Measurements from ENCODE around the gene LAG3.
A peak's percentile ranks its signal among the peaks of the same experiment; 100 is the strongest.
"Not testable (repeated sequence)": the region's sequence is repeated elsewhere in the genome, so short reads cannot be mapped to it uniquely, and the experiment has no call there.

Gene LAG3

DNA sequence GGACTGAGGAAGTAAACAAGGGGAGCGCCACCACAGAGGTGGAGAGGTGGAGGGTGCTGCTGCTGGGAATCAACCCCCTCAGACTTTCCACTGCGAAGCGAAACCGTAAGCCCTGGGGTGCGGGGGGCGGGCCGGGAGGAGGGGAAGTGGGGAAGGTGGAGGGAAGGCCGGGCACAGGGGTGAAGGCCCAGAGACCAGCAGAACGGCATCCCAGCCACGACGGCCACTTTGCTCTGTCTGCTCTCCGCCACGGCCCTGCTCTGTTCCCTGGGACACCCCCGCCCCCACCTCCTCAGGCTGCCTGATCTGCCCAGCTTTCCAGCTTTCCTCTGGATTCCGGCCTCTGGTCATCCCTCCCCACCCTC is at the start of gene LAG3:
Gene LAG3 (plus strand): TSS at position 190 of the 365 bp plus-strand sequence. CDS start 333 bp downstream, outside the sequence.
- DNase-seq = no peak

DNA sequence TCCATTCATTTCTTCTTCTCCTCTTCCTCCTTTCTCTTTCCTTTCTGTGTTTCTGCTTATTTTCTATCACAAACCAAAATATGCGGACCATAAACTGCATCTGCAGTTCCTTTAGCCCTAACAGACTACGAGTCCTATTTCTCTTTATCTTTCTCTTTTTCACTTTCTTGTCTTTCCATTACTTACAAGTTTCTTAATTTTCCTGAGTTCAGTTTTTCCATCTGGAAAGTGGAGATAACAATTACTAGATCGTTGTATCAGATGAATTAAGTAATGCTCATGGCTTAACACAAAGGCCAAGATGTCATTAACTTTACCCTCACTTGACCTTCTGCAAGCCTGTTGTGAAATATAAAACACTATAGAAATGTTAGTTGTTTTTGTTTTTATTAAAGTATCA is 49.5 kb upstream of the LAG3 start:
- peak; percentile 68 for DNase-seq

DNA sequence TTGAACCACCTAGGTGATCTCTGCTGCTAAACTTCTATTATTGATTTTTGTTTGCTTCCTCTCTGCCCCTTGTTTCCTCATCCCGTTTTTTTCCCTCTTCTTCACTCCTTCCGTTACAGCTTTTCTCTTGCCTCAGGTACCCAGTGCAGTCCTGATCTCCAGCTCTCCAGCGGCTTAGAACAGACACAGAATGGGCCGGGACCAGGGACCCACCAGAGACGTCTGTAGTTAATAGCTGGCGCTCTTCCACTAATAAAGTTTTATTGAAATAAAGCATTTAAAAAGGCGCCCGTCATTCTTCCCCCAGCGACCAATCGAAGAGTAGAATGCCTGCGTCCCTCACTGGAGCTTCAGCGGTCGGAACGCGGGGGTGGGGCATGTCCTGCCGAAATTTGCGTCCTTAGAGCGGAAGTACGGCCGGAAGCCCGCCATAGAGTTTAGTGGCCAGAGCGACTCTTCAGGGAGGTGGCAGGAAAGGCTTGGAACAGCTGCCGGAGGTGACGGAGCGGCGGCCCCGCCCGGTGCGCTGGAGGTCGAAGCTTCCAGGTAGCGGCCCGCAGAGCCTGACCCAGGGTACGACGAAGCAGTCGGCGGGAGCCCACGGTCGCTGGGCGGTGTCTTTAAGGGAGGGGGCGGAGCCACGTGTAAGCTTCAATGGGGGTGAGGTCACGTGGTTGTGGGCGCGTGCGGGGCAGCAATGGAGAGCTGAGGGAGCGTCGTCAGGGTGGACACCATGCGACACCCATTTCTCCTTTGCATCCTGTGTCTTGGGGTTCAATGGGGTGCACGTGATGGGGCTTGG is 48.5 kb upstream of the LAG3 start, which contains the start of gene COPS7A:
Gene COPS7A (plus strand): TSS at position 440 of the 802 bp plus-strand sequence. CDS start 611 bp downstream, outside the sequence.
- DNase-seq = peak; percentile 100

DNA sequence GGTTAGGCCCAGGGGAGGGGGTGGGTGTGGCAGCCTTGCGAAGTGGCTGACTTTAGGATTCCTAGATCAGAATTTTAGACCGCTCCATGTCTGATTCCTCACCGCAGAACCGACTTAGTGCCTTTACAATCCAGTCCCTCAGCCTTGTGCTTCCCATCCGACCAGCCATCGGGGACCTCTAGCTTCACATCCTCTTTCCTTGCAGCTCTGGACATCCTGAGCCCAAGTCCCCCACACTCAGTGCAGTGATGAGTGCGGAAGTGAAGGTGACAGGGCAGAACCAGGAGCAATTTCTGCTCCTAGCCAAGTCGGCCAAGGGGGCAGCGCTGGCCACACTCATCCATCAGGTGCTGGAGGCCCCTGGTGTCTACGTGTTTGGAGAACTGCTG is 47.9 kb upstream of the LAG3 start:
- DNase-seq = peak; percentile 64

DNA sequence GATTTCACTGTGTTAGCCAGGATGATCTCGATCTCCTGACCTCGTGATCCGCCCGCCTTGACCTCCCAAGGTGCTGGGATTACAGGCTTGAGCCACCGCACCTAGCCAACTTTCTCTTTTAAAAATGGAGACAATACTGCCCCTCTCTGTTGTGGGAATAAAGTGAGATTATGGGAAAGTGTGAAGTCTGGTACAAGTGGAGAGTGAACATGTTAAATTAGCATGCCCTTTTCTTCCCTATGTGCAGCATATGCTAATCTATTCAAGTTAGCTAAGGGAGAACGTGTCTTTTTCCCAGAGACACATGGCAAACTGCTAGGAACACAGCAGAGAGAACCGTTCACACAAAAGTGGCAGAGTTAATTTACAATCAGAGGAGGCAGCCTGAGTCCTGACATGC is 47.0 kb upstream of the LAG3 start:
- DNase-seq = no peak

DNA sequence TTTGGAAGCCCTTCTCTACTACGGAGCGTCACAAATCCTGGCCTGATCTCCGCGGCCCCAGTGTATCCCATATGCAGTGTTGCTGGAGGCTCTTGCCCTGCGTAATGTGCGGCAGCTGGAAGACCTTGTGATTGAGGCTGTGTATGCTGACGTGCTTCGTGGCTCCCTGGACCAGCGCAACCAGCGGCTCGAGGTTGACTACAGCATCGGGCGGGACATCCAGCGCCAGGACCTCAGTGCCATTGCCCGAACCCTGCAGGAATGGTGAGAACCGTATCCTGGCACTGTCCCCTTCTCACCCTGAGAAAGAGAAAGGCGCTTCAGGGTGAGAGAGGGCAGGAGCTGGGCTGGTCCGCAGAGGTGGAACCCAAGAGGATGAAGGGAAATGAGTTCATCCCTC is 43.1 kb upstream of the LAG3 start:
- DNase-seq = no peak

DNA sequence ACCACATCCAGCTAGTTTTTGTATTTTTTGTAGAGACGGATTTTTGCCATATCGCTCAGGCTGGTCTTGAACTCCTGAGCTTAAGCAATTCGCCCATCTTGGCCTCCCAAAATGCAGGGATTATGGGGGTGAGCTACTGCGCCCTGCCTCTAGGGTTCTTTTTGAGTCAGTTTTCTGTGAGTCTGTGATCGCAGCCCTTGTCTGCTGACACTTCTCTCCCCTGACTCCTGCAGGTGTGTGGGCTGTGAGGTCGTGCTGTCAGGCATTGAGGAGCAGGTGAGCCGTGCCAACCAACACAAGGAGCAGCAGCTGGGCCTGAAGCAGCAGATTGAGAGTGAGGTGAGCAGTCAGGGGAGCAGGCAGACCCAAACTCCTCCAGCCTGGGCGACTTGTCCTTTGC is 42.2 kb upstream of the LAG3 start:
- no peak for DNase-seq

DNA sequence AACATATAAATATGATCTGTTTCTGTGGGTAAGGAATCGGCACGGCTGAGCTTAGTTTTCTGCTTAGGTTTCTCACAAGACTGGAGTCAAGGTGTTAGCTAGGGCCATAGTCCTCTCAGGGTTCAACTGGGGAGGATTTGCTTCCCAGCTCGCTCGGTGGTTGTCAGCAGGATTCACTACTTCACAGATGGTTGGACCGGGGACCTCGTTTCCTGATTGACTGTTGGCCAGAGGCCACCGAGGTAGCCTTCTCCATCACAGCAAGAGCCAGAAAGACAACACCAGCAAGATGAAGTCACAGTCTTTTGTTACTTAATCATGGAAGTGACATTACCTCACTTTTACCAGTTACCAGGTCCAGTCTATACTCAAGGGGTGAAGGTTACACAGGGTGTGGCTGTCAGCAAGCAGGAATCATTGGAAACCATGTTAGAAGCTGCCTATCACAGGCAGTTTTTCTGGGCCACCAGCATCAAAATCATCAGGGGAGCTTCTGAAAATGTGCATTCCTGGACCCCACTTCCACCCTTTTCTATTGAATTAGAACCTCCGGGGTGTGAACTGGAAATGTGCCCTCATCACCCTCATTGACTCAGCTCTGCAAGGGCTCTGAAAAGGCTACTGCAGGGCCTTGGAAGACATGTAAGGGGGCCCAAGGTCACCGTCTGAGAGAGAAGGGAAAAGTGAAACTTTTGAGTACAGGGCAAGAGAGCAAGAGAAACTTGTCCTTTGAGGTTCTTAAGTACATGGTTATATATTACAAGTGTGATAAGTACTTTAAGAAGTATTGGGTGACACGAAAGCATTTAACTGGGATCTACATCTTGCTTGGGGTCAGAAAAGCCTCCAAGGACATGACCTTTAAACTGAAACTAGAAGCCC is 37.6 kb upstream of the LAG3 start:
- no peak for DNase-seq

DNA sequence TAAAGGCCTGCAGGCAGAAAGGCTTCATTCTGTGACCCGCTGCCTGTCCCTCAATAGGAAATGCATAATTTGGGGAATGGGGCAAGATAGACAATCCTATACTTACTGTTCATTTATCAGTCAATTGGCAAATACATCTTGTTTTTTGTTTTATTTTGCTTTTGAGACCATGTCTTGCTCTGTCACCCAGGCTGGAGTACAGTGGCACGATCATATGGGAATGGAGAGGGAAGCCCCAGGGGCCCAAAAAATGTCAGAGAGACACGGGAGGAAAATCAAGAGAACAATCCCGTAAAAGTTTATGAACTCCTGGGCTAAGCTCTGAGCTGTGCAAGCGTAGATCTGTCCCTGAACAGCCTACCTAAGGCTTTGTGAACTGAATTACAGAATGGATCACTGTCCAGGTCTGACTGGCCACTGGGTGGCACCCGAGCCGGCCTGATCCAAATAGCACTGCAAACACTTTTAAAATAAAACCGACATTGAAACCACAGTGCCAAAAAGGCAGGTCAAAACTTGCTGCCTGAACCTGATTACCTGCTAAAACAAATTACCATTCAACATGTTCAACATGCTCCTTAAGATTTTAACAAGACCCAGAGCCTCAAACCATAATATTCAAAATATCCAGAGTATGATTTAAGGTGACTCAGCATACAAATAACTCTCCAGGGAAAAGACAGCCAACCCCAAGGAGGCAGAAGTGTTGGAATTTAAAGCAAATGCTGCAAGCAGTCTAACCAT is 36.7 kb upstream of the LAG3 start:
- DNase-seq = peak; percentile 79

DNA sequence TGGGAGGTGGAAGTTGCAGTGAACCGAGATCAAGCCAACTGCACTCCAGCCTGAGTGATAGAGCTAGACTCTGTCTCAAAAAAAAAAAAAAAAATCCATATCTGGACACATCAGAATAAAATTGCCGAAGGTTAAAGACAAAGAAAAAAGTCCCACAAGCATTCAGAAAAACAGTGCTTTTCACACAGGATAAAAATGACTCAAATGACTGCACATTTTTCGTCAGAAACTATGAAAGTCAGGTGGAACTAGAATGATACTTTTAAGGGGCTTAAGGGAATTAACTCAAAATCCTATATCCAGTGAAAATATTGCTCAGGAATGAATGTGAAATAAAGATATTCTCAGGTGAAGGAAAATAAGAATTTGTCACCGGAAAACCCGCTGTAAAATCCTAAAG is 35.6 kb upstream of the LAG3 start:
- no peak for DNase-seq

DNA sequence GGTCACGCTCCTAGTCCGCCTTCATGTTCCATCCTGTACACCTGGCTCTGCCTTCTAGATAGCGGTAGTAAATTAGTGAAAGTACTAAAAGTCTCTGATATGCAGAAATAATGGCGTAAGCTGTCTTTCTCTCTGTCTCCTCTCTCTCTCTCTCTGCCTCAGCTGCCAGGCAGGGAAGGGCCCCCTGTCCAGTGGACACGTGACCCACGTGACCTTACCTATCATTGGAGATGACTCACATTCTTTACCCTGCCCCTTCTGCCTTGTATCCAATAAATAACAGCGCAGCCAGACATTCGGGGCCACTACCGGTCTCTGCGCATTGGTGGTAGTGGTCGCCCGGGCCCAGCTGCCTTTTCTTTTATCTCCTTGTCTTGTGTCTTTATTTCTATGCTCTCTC is 30.2 kb upstream of the LAG3 start:
- not testable (repeated sequence) for DNase-seq

DNA sequence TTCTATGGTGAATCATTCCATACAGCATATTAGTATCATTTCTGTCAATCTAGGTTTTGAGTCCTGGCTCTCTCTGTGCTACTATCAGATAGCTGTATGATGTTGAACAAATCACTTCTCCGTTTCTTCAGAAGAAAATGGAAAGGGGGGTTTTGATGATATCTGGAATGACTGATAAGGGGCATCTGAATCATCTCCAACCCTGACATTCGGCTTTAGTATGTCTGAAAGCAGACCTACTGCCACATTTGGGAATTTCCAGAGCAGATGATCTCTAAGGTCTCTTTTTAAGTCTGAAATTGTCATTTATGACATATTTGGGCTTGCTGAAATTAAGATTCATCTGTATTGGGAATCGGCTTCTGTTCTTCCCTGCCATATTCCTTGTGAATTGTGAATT is 29.5 kb upstream of the LAG3 start:
- DNase-seq = no peak

DNA sequence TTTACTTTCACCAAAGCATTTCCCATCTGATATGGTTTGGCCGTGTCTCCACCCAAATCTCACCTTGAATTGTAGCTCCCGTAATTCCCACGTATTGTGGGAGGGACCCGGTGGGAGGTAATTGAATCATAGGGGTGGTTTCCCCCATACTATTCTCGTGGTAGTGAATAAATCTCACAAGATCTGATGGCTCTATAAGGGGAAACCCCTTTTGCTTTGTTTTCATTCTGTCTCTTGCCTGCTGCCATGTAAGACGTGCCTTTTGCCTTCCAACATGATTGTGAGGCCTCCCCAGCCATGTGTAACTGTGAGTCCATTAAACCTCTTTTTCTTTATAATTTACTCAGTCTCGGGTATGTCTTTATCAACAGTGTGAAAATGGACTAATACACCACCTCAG is 29.0 kb upstream of the LAG3 start:
- DNase-seq = not testable (repeated sequence)

DNA sequence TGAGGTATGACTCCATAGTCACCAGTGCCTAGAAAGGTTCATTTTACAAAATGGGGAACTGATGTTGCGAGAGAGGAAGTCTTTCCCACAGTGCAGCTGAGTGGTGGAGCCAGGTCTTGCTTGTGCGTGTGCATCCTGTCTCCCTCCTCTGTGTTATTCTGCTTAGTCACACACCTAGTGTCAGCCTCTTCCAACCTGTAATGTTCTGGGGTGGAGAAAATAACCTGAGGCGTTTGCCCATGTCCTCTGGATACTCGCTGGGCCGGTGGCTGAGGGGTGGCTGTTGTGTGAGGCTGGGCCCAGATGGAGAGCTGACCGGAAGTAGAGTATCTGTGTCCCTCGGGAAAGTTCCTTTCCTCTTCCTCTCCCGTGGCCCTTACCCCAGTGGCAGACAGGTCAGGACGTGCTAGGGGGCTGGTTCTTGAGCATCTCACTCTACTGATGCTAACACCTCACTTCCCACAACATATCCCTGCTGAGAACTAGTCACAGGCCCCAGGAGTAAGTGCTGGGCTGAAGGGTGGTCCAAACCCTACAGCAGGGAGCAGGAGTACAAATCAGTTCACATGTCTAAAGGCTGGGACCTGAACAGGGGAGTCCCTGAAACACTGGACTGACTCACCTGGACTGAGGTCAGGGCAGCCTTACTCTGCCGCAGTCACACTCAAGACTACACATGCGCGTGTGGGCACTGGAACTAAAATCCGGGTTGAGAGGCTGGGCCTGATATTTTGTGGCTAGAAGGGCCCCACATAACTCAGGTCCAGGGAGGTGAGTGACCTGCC is 26.4 kb upstream of the LAG3 start:
- peak; percentile 74 for DNase-seq

DNA sequence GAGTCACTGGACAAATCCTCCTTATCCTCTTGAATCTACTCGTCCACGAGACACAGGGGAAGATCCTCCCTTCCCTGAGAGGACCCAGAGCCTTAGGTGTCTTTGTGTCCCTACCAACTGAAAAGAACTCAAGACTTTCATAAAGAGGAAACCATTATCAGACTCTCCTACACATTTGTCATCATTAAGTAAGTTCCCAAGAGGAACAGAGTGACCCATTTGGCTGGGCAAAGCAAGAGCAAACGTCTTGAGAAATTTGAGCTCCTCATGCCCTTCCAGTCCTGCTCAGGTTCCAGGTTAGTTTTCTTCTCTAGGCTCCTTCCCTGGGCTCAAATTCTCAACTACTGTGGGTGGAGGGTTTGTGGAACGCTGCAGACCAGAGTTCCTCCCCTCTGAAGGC is 25.1 kb upstream of the LAG3 start:
- no peak for DNase-seq

DNA sequence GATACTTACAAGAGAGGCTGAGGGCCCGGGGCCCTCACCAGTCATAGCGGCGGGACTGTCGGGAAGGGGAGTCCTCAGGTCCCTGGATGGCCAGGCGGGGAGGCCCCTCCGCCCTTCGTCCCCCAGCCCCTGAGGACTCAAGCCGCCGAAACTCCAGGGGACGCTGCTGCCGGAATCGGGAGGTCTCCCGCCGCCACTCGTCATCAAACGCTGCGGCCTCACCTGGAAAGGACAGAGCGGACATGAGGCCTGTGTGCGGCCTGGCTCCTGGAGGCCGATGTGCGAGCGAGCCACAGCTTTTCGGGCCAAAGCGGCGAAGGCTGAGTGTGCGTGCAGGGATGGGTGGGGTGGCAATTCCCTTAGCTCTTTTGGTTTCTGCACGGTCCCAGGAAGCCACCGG is 23.6 kb upstream of the LAG3 start:
- DNase-seq = no peak

DNA sequence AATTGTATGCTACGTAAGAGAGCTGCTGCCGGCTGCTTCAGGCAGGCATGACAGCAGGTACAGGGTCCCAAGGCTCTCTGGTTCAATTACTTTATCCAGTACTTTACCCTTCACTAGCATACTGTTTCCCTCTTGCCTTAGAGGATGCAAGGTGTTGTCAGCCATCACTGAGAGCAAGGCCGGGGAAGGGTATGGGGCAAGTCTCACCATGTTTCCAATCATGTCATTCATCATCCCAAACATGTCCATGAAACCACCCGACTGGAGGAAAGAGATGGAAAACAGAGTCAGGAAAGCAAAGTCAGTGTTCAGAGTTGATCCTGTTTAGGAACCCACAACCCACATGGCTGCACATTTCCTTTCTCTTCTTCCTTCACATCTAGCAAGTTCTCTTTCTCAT is 21.8 kb upstream of the LAG3 start:
- DNase-seq = no peak

DNA sequence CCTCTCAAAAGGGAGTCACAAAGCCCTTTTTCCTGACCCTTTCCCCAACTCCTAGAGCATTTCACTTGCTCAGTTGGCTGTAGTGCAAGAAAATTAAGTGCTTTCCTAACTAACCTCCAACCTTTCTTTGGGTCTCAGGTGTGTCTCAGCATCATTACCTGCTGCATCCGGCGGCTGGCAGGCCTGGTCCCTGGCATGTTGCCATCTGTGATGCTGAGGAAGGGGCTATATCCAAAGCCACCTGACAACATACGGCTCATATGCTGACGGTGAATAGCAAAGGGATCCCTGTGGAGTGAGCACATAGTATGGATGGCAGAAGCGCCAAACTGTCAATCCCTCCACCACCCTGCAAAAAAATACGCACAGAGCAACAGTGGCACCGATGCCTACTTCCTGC is 20.6 kb upstream of the LAG3 start:
- no peak for DNase-seq

DNA sequence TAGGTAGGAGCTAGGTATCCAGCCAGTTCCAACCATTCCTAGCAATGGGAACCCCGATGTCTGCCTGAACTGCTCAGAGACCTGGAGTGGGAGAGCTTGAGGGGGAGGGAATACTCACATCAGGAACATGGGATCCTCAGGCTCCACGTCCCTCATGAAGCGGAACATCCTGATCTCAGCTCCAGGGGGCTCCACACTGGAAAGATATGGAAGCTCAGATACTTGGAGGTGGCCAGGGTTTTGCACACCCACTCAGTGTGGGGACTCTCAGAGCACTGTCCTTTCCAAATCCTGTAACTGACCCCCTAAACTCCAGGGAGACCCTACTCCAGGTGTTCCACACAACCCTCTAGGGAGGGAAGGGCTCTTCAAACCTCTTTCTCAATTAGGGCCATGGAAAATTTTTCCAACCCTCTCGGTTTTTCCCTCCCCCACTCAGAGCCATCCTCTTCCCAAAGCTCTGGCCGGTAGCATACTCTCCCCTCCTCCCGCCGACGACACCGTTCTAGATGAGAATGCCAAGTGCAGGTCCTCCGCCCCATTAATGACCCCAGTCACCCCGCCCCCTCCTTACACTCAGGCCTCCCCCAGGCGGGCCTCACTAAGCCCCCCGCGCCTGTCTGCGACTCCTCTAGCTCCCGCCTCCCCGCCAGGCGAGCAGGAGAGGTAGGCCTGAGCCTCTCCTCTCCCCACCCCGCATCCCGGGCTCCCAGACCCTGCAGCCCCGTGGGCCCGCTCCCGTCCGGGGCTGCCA is 20.0 kb upstream of the LAG3 start:
- DNase-seq = peak; percentile 70

DNA sequence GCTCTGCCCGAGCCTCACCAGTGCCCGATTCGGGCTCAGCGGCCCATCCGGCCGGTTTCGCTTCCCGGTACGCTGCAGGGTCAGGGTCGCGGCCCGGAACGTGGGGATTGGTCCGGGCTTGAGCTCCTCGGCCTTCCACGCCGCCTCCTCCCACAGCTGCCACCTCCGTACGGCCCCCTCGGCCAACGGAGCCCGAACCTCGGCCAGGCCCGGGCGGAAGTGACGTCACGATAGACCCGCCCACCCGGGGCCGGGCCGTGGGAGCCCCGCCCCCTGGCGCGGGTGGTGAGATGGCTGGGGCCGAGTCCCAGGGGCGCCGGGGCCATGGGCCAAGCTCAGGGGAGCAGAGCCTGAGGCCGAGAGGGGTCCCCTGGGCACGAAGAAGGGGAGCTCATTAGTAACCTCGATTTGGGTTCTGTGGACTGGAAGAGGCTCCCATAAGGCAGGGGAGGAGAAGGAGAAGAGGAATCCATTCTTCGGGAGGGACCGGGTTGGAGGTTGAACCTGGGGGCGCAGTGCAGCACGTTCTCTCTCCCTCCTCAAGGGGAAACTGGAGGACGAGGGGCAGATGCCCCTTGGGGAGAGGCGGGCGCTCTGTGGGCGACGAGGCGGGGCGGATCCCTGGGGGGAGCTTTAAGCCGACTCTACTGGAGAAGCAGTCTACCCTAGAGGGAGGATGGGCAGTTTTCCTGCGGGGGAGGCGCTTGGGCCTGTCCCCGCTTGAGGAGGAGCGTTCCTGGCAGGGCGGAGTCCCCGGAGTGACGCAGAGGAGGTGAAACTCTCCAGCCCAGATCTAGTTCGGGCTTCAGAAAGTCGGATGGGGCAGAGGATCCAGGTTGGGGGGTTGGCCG is 19.2 kb upstream of the LAG3 start, which contains the start of gene MLF2:
Gene MLF2 (minus strand): TSS at position 221 of the 851 bp plus-strand sequence. CDS start 807 bp downstream, outside the sequence.
- peak; percentile 98 for DNase-seq
